HUDEP-2 (cell line): ENCODE data around the gene ZNF714.
"Not testable (repeated sequence)": the region's sequence is repeated elsewhere in the genome, so short reads cannot be mapped to it uniquely, and the experiment has no call there.

Source experiments
- DNase-seq, 76 experiments: peaks; one replicate each; lab custom pipeline; 2025; ENCODE audit not compliant: unreplicated experiment in 76 of 76; lab: John Stamatoyannopoulos, UW

The ZNF714 gene

GRCh38 chr19:21128901-21129698 is 47.1 kb downstream of the ZNF714 start:
- DNase-seq: no peak

DNA sequence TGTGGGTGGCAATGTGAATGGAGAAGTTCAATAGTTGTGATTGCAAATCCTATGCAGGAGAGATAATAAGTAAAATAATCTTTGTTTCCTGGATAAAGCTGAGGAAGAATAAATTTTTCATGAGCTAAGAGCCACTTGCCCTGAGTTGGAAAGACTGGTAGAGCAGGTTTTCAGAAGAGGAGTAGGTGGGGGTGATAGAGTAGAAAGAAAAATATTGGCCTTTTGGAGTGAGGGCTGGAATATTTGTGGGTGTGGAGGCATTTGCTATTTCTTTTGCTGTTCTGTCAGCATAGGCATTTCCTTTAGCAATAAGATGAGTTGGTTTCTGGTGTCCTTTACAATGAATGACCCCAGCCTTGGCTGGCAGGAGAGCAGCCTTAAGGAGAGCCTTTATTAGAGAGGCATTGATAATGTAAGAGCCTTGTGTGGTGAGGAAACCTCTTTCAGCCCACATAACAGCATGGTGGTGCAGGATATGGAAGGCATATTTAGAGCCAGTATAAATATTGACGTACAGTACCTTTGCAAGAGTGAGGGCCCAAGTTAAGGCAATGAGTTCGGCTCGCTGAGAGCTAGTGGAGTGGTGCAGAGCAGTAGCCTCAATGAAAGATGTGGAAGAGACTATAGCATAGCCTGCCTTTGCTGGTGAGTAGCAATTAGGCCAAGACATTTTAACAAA is 48.2 kb downstream of the ZNF714 start:
- no peak for DNase-seq

GRCh38 chr19:21133633-21134032 is 51.6 kb downstream of the ZNF714 start:
- no peak for DNase-seq

- no peak for DNase-seq
These were observed 52.9 kb downstream of the ZNF714 start for GRCh38 chr19:21134934-21135366.

DNA sequence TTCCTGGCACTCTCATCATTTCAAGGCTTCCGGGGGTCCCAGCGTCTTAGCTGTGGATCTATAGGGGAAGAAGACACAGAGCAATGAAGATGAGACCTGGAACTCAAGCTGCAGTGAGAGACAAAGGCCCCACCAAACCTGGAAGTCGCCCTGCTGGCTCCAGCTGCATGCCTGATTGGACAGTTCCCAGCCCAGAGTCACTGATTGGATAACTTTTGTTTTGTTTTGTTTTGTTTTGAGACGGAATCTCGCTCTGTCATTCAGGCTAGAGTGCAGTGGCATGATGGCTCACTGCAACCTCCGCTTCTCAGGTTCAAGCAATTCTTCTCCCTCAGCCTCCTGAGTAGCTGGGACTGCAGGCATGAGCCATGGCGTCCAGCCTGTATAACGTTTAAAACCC is 53.4 kb downstream of the ZNF714 start:
- no peak for DNase-seq

DNA sequence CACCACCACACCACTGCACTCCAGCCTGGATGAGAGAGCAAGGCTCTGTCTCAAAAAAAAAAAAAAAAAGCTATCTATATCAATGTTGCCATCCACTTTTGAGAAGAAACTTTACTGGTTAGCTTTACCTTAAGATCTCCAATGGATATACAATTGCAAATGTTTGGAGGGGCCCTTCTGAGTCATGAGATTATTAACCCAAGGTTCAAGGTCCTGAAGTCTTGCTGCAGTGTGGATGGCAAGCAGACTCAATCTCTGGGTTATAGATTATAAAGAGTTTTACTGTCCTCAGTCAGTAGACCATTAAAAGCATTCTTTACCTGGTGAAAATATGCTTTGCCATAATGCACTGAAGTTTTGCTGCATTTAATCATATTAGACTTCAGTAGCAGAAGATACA is 56.1 kb downstream of the ZNF714 start:
- no peak for DNase-seq

GRCh38 chr19:21141006-21141405 is 59.0 kb downstream of the ZNF714 start:
- DNase-seq: not testable (repeated sequence)

DNA sequence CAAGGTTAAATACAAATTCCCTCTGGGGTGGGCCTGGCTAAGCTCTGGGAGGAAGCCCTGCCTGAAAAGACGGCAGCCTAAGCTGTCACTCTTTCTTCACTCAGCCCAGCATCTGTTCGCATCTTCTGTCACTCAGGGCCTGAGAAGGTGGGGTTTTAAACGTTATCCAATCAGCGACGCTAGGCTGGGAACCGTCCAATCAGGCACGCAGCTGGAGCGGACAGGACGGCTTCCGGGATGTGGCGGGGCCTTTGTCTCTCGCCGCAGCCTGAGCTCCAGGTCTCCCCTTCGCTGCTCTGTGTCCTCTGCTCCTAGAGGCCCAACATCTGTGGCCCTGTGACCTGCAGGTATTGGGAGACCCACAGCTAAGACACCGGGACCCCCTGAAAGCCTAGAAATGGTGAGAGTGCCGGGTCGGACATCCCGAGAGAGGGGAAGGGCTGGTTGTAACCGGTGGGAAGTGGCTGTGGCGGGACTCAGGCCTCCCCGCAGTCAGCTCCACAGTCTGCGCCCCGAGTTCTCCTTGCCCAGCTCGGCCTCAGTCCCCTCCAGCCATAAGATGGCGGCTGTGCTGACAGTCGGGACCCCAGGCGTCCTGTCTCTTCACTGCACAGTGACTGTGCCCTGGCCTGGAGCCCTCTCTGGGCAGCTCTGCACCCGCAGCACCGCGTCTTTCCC is 59.9 kb downstream of the ZNF714 start, which contains the start of gene ZNF431:
TSS of gene ZNF431 (plus strand) at position 254 of the 678 bp plus-strand sequence. CDS start at position 398, 144 bp downstream.
- peak; percentile 8 to 94 (median 67) for DNase-seq

- no peak for DNase-seq
These were observed 61.4 kb downstream of the ZNF714 start for GRCh38 chr19:21143428-21143827.

GRCh38 chr19:21143854-21144253 is 61.9 kb downstream of the ZNF714 start:
- no peak for DNase-seq

GRCh38 chr19:21147540-21147939 is 65.5 kb downstream of the ZNF714 start:
- DNase-seq: no peak

- DNase-seq: no peak
These were observed 66.7 kb downstream of the ZNF714 start for GRCh38 chr19:21148681-21149080.

DNA sequence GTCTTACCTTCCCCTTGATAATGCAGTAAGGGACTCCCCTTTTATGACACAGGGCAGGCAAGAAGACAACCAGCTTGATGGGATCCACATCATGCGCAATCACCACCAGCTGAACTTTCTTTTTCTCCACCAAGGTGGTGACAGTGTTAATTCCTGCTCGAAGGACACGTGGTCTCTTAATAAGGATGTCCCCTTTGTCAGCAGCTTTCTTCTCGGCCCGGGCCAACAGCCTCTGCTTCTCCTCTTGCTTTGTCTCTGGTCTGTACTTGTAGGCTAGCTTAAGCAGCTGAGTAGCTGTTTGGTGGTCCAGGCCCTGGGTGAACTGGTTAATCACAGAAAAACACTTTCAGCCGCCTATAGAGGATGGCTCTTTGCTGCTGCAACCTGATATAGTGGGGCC is 67.9 kb downstream of the ZNF714 start:
- DNase-seq: no peak

DNA sequence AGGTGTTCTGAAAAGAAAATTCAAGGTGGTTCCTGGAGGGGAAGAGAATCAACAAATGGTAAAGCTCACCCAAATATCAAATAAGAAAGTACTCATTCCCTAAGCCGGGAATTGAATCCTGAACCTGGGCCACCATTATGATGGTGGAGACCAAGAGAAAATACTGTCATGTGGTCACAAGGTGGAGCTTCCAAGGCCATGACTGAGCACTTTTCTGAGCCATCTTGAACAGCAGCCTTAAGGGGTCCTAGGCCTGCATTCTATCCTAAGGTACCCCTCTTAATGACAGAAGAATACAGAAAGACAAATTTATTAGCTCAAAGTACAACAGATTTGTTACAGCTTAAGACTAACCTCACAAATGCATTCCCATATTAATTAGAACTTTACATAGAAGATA is 69.5 kb downstream of the ZNF714 start:
- DNase-seq: no peak

DNA sequence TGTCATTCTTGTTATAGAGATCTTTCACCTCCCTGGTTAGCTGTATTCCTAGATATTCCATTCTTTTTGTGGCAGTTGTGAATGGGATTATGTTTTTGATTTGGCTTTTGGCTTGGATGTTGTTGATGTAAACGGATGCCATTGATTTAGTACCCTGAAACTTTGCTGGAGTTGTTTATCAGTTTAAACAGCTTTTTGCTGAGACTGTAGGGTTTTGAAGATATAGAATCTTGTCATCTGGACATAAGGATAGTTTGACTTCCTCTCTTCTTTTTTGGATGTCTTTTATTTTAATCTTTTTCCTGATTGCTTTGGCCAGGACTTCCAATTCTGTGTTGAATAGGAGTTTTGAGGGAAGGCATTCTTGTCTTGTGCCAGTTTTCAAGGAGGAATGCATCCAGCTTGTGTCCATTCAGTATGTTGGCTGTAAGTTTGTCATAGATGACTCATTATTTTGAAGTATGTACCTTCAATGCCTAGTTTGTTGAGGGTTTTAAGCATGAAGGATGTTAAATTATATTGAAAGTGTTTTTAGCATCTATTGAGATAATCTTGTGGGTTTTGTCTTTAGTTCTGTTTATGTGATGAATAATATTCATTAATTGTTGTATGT is 76.6 kb downstream of the ZNF714 start:
- no peak for DNase-seq

- DNase-seq: no peak
These were observed 82.5 kb downstream of the ZNF714 start for GRCh38 chr19:21164541-21164940.

DNA sequence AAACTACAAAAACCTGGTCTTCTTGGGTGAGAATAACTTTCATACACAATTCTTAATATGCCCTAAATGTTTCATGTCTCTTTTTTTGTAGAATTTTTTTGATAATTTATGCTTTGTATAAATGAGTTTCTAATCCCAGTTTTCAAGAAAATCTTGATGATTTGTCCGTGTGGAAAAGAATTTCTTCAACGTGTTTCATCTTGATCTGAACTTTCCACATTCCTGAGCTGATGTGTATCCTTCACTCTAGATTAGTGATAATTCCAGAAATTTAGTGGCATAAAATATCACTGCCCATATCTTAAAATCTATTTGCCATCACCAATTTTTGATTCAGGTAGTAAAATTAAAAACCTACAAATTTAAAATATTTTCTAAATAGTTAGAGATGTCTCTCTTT is 84.4 kb downstream of the ZNF714 start:
- DNase-seq: no peak
